GM19328 (cell line): Measurements from ENCODE around the gene AP1S3.

Experiments used
- ATAC-seq: cut with Tn5 transposase; IDR thresholded peaks from one replicate; pipeline ENCODE4 v1.9.1; 2021; ENCODE audit warnings: mild to moderate bottlenecking, moderate library complexity; ENCODE audit not compliant: unreplicated experiment

Gene AP1S3

GRCh38 chr2:223764796-223765195, 72.6 kb downstream of the AP1S3 start:
- no peak for ATAC-seq

GRCh38 chr2:223762853-223763252, 74.5 kb downstream of the AP1S3 start:
- ATAC-seq: no peak

- ATAC-seq: peak; percentile 67
These were observed 75.6 kb downstream of the AP1S3 start for GRCh38 chr2:223761746-223762145.

GRCh38 chr2:223760838-223761502, 76.4 kb downstream of the AP1S3 start:
- peak; percentile 74 for ATAC-seq

GRCh38 chr2:223759569-223760430, 77.6 kb downstream of the AP1S3 start:
- no peak for ATAC-seq

- no peak for ATAC-seq
These were observed 79.1 kb downstream of the AP1S3 start for GRCh38 chr2:223758131-223758840.

GRCh38 chr2:223753940-223754339, 83.4 kb downstream of the AP1S3 start:
- ATAC-seq: no peak

- no peak for ATAC-seq
These were observed 86.4 kb downstream of the AP1S3 start for GRCh38 chr2:223751012-223751411.

GRCh38 chr2:223747392-223748042, 89.9 kb downstream of the AP1S3 start:
- no peak for ATAC-seq

GRCh38 chr2:223746611-223747010, 90.8 kb downstream of the AP1S3 start:
- ATAC-seq: no peak

GRCh38 chr2:223744580-223744979, 92.8 kb downstream of the AP1S3 start:
- no peak for ATAC-seq

- ATAC-seq: no peak
These were observed 96.7 kb downstream of the AP1S3 start for GRCh38 chr2:223740679-223741078.

GRCh38 chr2:223737207-223737606, 100.2 kb downstream of the AP1S3 start:
- ATAC-seq: no peak

GRCh38 chr2:223736488-223736887, 100.9 kb downstream of the AP1S3 start:
- no peak for ATAC-seq

- ATAC-seq: no peak
These were observed 101.6 kb downstream of the AP1S3 start for GRCh38 chr2:223735659-223736244.

GRCh38 chr2:223735035-223735640, 102.2 kb downstream of the AP1S3 start:
- no peak for ATAC-seq

GRCh38 chr2:223734346-223734745, 103.0 kb downstream of the AP1S3 start:
- no peak for ATAC-seq

GRCh38 chr2:223732346-223732745, 105.0 kb downstream of the AP1S3 start:
- no peak for ATAC-seq

- no peak for ATAC-seq
These were observed 105.9 kb downstream of the AP1S3 start for GRCh38 chr2:223731503-223731902.

- no peak for ATAC-seq
These were observed 107.6 kb downstream of the AP1S3 start for GRCh38 chr2:223729781-223730180.
